GM19328 (cell line): ENCODE results near the gene C12orf56.
"Not testable (repeated sequence)": the region's sequence is repeated elsewhere in the genome, so short reads cannot be mapped to it uniquely, and the experiment has no call there.

Source experiments
- ATAC-seq: cut with Tn5 transposase; IDR thresholded peaks from one replicate; pipeline ENCODE4 v1.9.1; 2021; ENCODE audit warnings: mild to moderate bottlenecking, moderate library complexity; ENCODE audit not compliant: unreplicated experiment

The C12orf56 gene

GRCh38 chr12:64387197-64387816 is 3.3 kb downstream of the C12orf56 start:
- ATAC-seq, result no peak

- ATAC-seq, result no peak
Observed at GRCh38 chr12:64385468-64385867, 5.1 kb downstream of the C12orf56 start.

- ATAC-seq, result no peak
Observed at GRCh38 chr12:64385019-64385418, 5.5 kb downstream of the C12orf56 start.

- no peak for ATAC-seq
Observed at GRCh38 chr12:64383675-64384074, 6.9 kb downstream of the C12orf56 start.

- no peak for ATAC-seq
Observed at GRCh38 chr12:64362721-64363305, 27.7 kb downstream of the C12orf56 start.

- ATAC-seq, result not testable (repeated sequence)
Observed at GRCh38 chr12:64361173-64361572, 29.4 kb downstream of the C12orf56 start.

- not testable (repeated sequence) for ATAC-seq
Observed at GRCh38 chr12:64356209-64356608, 34.3 kb downstream of the C12orf56 start.

- no peak for ATAC-seq
Observed at GRCh38 chr12:64352181-64352580, 38.4 kb downstream of the C12orf56 start.

GRCh38 chr12:64351265-64351664 is 39.3 kb downstream of the C12orf56 start:
- ATAC-seq, result no peak

- no peak for ATAC-seq
Observed at GRCh38 chr12:64347630-64348029, 42.9 kb downstream of the C12orf56 start.

- ATAC-seq, result not testable (repeated sequence)
Observed at GRCh38 chr12:64344631-64345030, 45.9 kb downstream of the C12orf56 start.

- not testable (repeated sequence) for ATAC-seq
Observed at GRCh38 chr12:64340546-64340945, 50.0 kb downstream of the C12orf56 start.

- ATAC-seq, result no peak
Observed at GRCh38 chr12:64335886-64336466, 54.6 kb downstream of the C12orf56 start.

- no peak for ATAC-seq
Observed at GRCh38 chr12:64332938-64333337, 57.6 kb downstream of the C12orf56 start.

- ATAC-seq, result no peak
Observed at GRCh38 chr12:64332296-64332695, 58.3 kb downstream of the C12orf56 start.

GRCh38 chr12:64329031-64329710 is 61.4 kb downstream of the C12orf56 start:
- ATAC-seq, result not testable (repeated sequence)

- ATAC-seq, result no peak
Observed at GRCh38 chr12:64325055-64325454, 65.5 kb downstream of the C12orf56 start.

- ATAC-seq, result no peak
Observed at GRCh38 chr12:64323476-64324225, 66.9 kb downstream of the C12orf56 start.

- ATAC-seq, result no peak
Observed at GRCh38 chr12:64323006-64323405, 67.6 kb downstream of the C12orf56 start.

GRCh38 chr12:64320611-64321010 is 69.9 kb downstream of the C12orf56 start:
- ATAC-seq, result no peak
